GM18507 (cell line): ENCODE results near the gene ACTR1A.

Experiments
- DNase-seq: peaks from one replicate; pipeline ENCODE4 v3.0.0; 2011; ENCODE audit warnings: low read depth; ENCODE audit not compliant: insufficient read length; ENCODE audit errors: extremely low spot score
- FAIRE-seq: peaks from 2 replicates; lab custom pipeline; 2011; peaks lifted over from hg19 to GRCh38; lab: Jason Lieb, UNC

Gene ACTR1A

DNA sequence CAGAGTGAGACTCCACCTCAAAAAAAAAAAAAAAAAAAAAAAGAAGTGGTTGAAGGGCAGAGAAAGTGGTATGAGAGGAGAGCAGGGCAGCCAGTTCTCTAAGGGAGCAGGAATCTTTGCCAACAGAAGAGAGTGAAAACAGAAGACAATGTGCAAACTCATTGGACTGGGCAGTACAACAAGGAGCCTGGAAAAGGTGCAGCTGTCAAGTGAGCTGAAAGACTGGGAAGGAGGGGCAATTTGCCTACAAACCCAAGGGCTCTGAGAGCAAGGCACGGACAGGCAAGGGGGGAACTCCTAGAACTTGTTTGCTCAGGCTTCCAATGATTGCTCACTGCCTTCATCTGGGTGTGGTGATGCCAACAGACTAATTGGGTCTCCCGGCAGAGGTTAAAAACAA lies 9.5 kb downstream of the ACTR1A start:
- DNase-seq = no peak

DNA sequence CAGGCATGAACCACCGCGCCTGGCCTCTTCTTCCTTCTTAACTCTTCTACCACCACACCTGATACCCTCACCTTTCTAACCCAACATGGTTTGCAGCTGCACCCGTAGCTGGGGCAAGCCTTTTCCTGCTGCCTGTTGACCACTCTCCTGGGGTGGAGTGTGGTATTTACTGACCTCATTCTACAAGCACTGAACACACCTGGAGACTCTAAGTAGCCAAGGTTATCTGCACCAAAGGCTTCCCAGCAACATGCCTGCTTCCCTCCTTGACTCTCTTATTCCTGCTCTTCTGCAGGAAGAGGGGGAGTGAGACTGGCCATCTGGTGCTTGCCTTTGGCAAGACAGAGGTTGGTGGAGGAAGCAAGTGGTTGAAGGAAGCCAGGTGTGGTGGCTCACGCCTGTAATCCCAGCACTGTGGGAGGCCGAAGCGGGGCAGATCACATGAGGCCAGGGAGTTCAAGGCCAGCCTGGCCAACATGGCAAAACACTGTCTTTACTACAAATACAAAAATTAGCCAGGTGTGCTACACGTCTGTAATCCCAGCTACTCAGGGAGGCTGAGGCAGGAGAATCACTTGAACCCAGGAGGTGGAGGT lies 10.1 kb downstream of the ACTR1A start:
- no peak for FAIRE-seq

More for the DNA sequence above, 9.5 kb downstream of the ACTR1A start:
- no peak for FAIRE-seq

DNA sequence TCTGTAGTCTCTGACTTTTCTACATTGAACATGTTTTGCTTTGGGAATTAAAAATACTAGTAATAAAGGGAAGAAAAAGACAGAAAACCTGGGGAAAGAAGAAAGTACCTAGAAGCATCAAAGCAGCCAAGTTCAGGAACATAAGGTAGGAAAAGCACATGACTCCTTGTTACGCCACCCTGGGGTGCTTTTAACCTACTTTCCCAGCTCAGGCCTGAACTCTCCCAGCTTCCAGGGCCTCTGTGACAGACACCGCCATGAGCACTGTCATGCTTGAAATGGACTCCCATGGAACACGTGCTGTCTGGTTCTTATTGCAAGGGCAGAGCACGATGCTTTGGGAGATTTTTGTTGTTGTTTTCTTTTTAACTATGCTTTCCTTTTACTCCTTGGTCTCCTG lies 11.4 kb downstream of the ACTR1A start:
- DNase-seq (no peak), FAIRE-seq (no peak)

More for the DNA sequence above, 10.1 kb downstream of the ACTR1A start:
- no peak for DNase-seq

DNA sequence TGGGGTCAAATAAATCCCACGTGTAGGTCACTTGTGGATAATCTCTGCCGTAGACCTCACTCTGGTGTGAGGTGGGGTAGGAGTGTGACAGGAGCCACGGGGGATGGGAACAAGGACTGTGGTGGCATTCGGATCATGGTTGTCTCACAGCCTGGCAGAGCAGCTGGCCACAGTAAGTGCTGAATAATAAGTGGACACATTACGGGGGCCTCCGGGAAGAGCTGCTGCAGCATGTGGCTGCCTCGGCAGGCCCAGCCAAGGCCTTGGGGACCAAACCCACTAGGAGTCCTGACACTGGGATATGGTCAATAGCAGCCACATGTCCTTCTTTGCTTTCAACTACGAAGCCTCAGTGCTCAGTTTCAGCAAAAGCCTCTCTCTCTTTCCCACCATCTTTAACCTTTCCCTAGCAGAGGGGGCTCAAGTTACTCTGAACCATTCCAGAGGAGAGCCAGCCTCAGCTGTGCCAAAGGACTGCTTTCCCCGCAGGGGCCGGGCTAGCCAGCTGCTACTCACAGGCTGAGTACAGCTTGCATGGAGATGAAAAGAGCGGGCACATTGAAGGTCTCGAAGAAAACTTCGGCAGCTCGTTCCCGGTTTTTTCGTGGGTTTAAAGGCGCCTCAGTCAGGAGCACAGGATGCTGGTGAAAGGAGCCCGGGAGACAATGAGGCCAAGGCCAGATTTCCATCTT lies 17.3 kb downstream of the ACTR1A start:
- DNase-seq = no peak
- FAIRE-seq = no peak

DNA sequence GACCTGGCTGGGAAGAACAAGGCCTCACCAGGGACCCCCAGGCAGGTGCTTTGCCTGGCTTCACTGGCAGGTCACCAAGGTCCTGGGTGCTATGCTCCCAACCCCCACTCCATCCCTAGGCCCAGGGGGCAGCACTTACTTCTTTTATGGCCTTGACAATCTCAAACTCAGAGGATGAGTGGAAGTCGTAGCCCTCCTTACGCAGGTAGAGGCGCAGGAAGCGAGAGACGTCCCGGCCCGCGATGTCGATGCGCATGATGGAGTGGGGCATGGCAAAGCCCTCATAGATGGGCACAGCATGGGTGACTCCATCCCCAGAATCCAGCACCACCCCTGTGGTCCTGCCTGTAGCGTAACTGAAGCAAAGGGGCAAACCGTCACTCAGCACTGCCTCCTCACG lies 18.5 kb downstream of the ACTR1A start:
- FAIRE-seq (no peak), DNase-seq (no peak)

DNA sequence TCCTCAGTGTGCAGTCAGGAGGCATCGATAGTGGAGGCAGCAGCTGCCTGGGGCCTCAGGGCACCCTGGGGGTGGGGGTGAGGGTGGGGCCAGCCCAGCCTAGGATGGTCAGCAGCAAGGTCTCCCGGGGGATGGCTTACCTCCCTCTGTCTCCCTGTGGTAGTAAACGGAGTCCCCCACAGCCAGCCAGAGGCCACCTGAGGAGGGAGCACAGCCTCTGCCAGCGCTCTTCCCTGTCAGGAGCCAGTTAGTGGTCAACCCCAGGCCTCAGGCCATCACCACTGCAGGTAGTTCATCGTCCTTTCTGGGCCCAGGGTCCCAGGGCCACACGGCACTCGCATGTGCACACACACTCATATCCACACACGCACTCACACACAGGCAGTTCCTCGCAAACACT lies 22.1 kb downstream of the ACTR1A start:
- FAIRE-seq (no peak), DNase-seq (no peak)

DNA sequence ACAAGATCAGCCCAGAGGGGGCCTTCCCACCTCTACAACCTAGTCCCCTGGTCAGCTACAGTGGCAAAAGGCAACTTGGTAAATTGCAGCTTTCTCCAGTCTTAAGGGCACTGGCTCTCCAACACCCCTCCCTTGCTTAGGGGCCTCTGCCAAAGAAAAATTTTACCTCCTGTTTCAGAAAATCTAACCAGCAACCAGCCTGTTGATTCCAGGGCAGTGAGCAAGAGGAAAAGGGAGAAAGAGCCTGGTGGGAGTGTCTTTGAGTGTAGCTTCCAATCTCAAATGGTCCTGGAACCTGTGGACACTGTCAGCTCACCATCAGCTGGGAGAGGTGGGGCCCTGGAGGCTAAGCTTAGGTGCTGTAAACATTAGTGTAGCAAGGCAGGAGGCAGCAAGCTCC lies 22.9 kb downstream of the ACTR1A start:
- DNase-seq (no peak), FAIRE-seq (no peak)

DNA sequence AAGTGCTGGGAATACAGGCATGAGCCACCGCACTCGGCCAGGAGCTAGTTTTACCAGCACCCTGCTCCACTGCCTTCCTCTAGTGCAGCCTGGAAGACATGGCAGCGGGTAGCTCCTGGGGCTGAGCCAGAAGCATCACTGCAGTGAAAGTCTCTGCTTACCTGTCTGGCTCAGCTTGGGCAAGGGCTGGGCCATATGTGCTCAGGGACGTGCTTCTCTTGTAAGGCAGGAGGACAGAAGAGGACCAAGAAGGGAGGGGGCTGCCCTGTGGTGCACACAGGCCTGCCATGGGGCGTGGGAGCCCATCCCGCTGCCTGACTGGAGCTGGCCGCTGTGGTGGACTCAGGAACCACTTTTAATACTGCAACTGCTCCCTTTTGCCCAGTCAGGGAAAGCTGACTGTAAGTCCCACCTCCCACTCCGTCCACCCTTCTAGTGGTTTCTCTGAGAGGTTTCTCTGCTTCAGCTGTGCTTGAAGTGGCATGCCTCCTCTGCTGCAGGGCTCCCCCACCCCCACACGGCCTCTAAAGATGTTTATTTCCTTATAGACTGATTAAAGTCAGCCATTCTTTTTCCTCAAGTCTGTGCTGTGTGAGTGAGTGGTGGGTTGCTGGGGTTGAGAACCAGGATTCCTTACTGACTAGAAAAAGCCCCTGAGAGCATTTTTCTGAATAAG lies 25.9 kb downstream of the ACTR1A start:
- DNase-seq (no peak), FAIRE-seq (no peak)

DNA sequence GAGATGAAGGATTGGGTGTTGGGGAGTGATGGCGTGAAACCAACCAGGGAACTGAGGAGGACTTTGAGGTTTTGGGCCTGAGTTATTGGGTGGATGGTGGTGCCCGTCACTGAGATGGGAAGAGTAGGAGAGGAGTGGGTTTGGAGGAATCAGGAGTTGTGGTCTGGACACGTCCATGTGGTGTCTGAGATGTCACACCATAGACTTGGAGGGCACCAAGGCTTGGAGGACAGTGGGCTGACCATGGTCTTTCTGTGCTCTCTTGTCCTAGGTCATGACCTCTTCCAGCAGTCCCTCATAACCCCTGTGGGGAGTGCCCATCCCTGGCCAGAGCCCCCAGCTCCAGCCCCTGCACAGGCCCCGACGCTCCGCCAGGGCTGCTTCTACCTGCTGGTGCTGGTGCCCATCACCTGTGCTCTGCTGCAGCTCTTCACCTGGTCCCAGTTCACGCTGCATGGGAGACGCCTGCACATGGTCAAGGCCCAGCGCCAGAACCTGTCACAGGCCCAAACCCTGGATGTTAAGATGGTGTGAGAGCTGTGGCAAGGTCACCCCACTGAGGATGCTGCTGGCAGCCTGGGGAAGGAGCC lies 27.0 kb downstream of the ACTR1A start:
- FAIRE-seq (no peak), DNase-seq (no peak)

DNA sequence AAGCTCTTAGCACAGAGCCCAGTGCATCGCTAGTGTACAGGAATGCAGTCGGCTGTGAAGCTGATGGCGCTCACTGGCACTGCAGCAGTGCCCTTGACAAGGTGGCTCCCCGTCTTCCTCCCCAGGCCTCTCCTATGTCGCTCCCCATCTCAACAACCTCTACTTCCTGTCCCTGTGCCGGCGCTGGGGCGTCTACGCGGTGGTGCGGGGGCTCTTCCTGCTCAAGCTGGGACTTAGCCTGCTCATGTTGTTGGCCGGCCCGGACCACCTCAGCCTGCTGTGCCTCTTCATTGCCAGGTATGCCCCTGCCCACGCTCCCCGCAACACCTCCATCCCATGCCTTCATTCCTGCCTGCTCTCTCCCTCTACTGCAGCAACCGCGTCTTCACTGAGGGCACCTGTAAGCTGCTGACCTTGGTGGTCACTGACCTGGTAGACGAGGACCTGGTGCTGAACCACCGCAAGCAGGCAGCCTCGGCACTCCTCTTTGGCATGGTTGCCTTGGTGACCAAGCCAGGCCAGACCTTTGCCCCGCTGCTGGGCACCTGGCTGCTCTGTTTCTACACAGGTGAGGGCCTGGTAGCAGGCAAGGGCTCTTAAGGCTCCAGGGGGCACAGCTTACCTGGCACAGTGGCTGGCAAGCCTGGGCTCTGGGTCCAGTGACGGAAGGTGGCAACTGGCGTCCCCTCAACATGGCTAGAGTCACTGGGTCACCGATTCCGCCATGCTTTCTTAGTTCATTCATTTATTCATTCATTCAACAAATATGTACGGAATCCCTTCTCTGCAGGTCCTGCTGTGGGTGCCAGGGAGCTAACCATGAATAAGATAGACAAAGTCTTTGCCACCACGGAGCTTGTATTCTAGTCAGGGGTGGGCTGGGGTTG lies 28.8 kb downstream of the ACTR1A start:
- DNase-seq = no peak
- no peak for FAIRE-seq

DNA sequence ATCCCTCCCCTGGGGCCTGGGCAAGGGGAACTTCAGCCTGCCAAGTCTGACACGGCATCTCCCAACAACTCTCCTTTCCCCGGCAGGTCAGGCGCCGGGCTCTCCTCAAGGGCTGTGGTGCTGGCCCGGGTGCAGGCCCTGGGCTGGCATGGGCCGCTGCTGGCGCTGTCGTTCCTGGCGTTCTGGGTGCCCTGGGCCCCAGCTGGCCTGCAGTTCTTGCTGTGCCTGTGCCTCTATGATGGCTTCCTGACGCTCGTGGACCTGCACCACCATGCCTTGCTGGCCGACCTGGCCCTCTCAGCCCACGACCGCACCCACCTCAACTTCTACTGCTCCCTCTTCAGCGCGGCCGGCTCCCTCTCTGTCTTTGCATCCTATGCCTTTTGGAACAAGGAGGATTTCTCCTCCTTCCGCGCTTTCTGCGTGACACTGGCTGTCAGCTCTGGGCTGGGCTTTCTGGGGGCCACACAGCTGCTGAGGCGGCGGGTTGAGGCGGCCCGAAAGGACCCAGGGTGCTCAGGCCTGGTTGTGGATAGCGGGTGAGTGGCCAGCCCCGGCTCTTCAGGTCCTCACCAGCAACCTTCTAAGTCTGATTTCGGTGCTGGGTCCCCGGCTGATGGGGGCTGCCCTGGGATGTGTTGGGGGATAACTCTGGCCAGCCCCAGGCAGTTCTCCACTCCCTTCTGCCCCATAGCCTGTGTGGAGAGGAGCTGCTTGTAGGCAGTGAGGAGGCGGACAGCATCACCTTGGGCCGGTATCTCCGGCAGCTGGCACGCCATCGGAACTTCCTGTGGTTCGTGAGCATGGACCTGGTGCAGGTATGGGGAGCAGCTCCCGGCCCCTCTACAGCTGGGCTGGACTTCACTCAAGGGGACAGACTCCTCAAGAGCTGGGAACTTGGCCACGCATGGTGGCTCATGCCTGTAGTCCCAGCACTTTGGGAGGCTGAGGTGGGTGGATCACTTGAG lies 31.6 kb downstream of the ACTR1A start:
- no peak for FAIRE-seq

DNA sequence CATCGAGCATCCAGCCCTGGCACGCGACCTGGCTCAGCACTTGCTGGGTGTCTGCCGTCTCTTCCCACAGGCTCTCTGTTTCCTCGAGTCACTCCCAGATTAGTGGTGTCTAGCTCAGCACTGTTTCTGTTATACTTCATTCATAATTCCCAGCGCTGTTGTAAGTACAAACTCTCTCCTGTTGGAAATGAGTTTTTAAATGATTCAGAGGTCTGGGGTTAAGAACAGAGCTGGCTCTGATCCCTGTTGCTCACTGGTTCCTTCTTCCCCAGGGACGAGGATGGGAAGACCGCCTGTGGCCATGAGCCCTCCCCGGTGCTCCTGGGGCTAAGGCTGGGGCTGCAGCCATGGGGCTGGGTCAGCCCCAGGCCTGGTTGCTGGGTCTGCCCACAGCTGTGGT lies 33.8 kb downstream of the ACTR1A start:
- no peak for FAIRE-seq

More for the DNA sequence above, 31.6 kb downstream of the ACTR1A start:
- no peak for DNase-seq

DNA sequence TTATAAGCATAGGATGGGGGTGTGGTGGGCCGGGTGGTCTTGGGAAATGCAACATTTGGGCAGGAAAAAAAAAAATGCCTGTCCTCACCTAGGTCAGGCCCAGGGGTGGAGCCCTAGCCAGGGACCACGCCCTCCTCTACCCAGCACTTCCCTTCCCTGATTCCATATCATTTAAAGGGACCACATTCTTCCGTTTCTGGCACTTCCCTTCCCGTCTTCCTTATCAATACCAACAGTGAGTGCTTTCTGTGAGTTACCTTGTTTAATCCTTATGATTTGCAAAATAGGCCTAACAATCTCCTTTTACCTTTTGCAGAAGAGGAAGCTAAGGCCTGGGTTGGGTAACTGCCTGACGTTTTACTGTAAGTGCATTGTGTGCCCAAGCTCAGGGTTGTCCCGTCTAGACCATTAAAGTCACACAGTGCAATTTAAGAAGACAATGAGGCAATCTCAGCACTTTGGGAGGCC lies 34.5 kb downstream of the ACTR1A start:
- no peak for FAIRE-seq
- DNase-seq = no peak

More for the DNA sequence above, 33.8 kb downstream of the ACTR1A start:
- DNase-seq = no peak

DNA sequence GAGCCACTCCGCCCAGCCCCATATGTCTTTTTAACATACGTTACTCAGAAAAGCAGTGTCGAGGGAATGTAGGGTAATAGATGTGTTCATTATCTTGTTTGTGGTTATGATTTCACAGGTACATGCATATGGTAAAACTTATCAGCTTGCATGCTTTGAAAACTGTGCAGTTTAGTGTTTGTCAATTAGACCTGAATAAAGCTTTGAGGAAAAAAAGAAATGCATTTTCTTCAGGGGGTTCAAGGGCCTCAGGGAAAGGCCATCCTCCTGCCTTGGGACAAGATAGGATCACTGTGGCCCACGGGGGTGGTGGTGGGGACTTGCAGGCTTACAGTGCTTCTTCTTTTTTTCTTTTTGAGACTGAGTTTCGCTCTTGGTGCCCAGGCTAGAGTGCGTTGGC lies 35.2 kb downstream of the ACTR1A start:
- no peak for FAIRE-seq
- DNase-seq = no peak

DNA sequence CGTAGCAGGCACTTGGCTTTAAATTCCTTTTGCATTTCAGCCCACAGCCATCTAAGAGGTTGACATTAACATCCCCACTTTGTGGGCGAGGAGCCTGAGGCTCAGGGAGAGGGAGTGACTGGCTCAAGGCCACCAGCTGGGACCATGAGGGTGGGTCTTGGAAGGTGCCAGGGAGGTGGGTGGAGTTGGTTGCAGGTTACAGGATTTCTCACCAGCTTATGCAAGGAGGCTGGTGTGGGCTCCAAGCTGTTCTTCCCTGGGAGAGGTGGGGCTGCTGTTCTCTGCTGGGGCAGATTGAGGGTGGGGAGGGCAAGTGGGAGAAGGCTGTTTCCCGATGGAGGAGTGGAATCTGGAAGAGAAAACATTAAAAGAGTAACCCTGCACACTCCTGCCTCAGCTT lies 37.0 kb downstream of the ACTR1A start:
- DNase-seq (no peak), FAIRE-seq (no peak)

DNA sequence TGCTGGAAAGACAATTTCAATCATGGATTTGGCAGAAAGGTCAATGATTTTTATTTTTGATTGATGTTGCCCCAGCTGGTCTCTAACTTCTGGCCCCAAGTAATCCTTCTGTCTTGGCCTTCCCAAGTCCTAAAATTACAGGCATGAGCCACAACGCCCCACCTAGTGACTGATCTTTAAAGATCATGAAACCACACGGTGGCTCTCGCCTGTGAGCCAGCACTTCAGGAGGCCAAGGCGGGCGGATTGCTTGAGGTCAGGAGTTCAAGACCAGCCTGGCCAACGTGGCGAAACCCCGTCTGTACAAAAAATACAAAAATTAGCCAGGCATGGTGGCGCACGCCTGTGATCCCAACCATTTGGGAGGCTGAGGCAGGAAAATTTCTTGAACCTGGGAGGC lies 38.5 kb downstream of the ACTR1A start:
- DNase-seq (no peak), FAIRE-seq (no peak)

DNA sequence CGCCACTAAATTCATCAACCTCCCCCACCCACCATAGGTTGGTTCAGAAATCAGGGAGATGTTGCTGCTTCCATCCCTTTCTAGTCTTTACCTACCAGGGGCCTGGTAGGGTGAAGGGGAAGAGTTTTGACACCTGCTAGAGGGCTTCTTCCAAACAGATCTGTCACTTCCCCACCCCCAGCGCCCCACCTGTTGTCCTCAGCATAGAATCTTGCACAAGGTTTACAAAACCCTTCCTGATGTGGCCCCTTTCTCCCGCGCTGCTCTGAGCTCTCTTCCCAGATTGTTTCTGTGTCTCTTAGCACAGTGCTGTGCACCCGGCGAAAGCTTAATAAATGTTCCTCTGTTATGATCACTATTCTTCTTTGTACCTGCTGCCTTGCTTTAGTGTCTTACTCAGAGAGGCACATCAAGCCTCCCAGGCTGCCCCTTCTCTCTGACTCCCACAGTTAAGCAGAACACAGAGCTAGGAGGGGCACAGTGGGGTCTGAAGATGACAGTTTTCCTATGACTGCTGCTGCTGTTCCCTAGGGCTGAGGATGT lies 39.9 kb downstream of the ACTR1A start:
- no peak for DNase-seq
- FAIRE-seq = no peak
